GM12875 (cell line): ENCODE measurements around the gene BASP1.
A peak's percentile ranks its signal among the peaks of the same experiment; 100 is the strongest.

ENCODE experiments used
- H3K4me3 ChIP-seq: one replicate; pipeline ENCODE4 v1.5.1; 2011; ENCODE audit warnings: low read depth, low read length, control low read depth
- CTCF ChIP-seq: IDR thresholded peaks from 2 replicates; pipeline ENCODE4 v1.5.1; 2011; ENCODE audit warnings: low read depth, mild to moderate bottlenecking, control low read depth, inconsistent platforms, low read length, moderate library complexity, borderline replicate concordance; ENCODE audit not compliant: insufficient read depth

BASP1 gene

GRCh38 chr5:17206021-17206420, 11.4 kb upstream of the BASP1 start:
- no peak overlapping the region for H3K4me3 ChIP-seq
- TF ChIP-seq CTCF = no peak

- TF ChIP-seq CTCF = no peak
- no peak overlapping the region for H3K4me3 ChIP-seq
These were observed 5.2 kb upstream of the BASP1 start for GRCh38 chr5:17212191-17212590.

GRCh38 chr5:17212996-17213395, 4.4 kb upstream of the BASP1 start:
- TF ChIP-seq CTCF = no peak
- H3K4me3 ChIP-seq = no peak overlapping the region

- no peak for TF ChIP-seq CTCF
- H3K4me3 ChIP-seq = no peak overlapping the region
These were observed 3.5 kb upstream of the BASP1 start for GRCh38 chr5:17213938-17214337.

- H3K4me3 ChIP-seq = no peak overlapping the region
- TF ChIP-seq CTCF = no peak
These were observed 2.5 kb upstream of the BASP1 start for GRCh38 chr5:17214893-17215292.

GRCh38 chr5:17215361-17215760, 2.1 kb upstream of the BASP1 start:
- no peak for TF ChIP-seq CTCF
- H3K4me3 ChIP-seq = no peak overlapping the region

GRCh38 chr5:17216176-17216973, 1.1 kb upstream of the BASP1 start:
- peak overlapping the region; percentile 98 for H3K4me3 ChIP-seq

More at GRCh38 chr5:17216176-17216973, 1.1 kb upstream of the BASP1 start:
- TF ChIP-seq CTCF = peak; percentile 72
